Neural progenitor cell (in vitro differentiated cells): ENCODE data around the gene MINDY3.

ENCODE experiments used
- CTCF ChIP-seq: fragments of 200-600 bp; sonication (generic); IDR thresholded peaks from 2 replicates; pipeline ENCODE4 v1.5.1; 2017; ENCODE audit warnings: antibody characterized with exemption, mild to moderate bottlenecking
- EZH2 ChIP-seq: fragments of 200-600 bp; sonication (generic); IDR thresholded peaks from 2 replicates; pipeline ENCODE4 v1.6.1; 2017; ENCODE audit warnings: antibody characterized with exemption, mild to moderate bottlenecking, moderate library complexity

GRCh38 chr10:15815242-15815885 lies 44.9 kb downstream of the MINDY3 start:
- TF ChIP-seq CTCF (no peak), EZH2 (no peak)
